K562 (cell line): ENCODE results near the gene APBB2. TPM values are rescaled to one million over a fixed set of nuclear protein-coding genes. Genes with fewer than 3 reads are reported as not detected.

Experiments
- ATAC-seq: fragments of 200-7000 bp; cut with Tn5 transposase; 3 replicates; pipeline ENCODE4 v1.9.1; 2020; ENCODE audit warnings: moderate library complexity
- BruUV-seq: library from RNA; stranded (reverse); fragments of 400-500 nt; replicated peaks from 2 replicates; lab custom pipeline; 2021; lab: Mats Ljungman, UMichigan
- CTCF ChIA-PET: fragments of 300-600 bp; formaldehyde crosslinking; extraction: SDS; loops from one replicate; lab custom pipeline; 2021; ENCODE audit warnings: low intra/inter-chr PET ratio; lab: Yijun Ruan, JAX
- POLR2A ChIA-PET: fragments of 300-600, 350-650 bp; sonication (Branson Sonifier 250); formaldehyde crosslinking; extraction: SDS; loops from one replicate; lab custom pipeline; 2021; ENCODE audit warnings: antibody characterized with exemption, inconsistent platforms; lab: Yijun Ruan, JAX
- DNase-seq, 4 experiments: peaks; one replicate each; pipeline versions ENCODE4 v3.0.0 to v3.0.0-alpha.2; 2011 to 2018; ENCODE audit warnings: low spot score in 3 of 4, mixed read lengths in 3 of 4; ENCODE audit errors: extremely low read depth in 1 of 4
- FAIRE-seq: peaks from 2 replicates; lab custom pipeline; 2011; peaks lifted over from hg19 to GRCh38; lab: Jason Lieb, UNC
- H2AFZ ChIP-seq: 2 replicates; pipeline ENCODE4 v1.6.0; 2011; ENCODE audit warnings: low read depth, low read length, control low read depth, inconsistent platforms
- H3K27ac ChIP-seq: fragments of 200-600 bp; 3 replicates; pipeline ENCODE4 v1.8.0; 2011; ENCODE audit warnings: low read depth, mild to moderate bottlenecking, control low read depth, inconsistent platforms, low read length, moderate library complexity, mixed read lengths; ENCODE audit errors: extremely low read depth
- H3K27me3 ChIP-seq, 2 experiments: fragments of 300-600 bp in 1 of 2; 2 replicates in 1 of 2; 3 replicates in 1 of 2; pipeline versions ENCODE4 v1.6.0 to v1.8.0; 2011; ENCODE audit warnings: inconsistent platforms in 2 of 2, low read length in 2 of 2, mild to moderate bottlenecking in 1 of 2, mixed read lengths in 1 of 2, moderate library complexity in 1 of 2; ENCODE audit not compliant: control insufficient read depth in 2 of 2, insufficient read depth in 2 of 2
- H3K36me3 ChIP-seq: fragments of 300-600 bp; 3 replicates; pipeline ENCODE4 v1.8.0; 2011; ENCODE audit warnings: mild to moderate bottlenecking, low read length, inconsistent platforms; ENCODE audit not compliant: control insufficient read depth, insufficient read depth
- H3K4me1 ChIP-seq, 2 experiments: fragments of 200-600 bp in 1 of 2; replicated peaks in 1 of 2; 2 replicates in 1 of 2; 3 replicates in 1 of 2; pipeline versions ENCODE4 v1.5.1 to v1.8.0; 2011; ENCODE audit warnings: inconsistent platforms in 2 of 2, low read length in 2 of 2, mild to moderate bottlenecking in 1 of 2, mixed read lengths in 1 of 2, moderate library complexity in 1 of 2; ENCODE audit not compliant: control insufficient read depth in 2 of 2, insufficient read depth in 2 of 2
- H3K4me2 ChIP-seq: 2 replicates; pipeline ENCODE4 v1.6.1; 2011; ENCODE audit warnings: low read length, control low read depth, inconsistent platforms, mixed read lengths; ENCODE audit not compliant: insufficient read depth
- H3K4me3 ChIP-seq: fragments of 200-600 bp; sonication (generic), shearing (Covaris generic); 2 replicates; pipeline ENCODE4 v1.5.1; 2016; ENCODE audit warnings: control low read depth, inconsistent platforms
- H3K79me2 ChIP-seq: fragments of 200-600 bp; 3 replicates; pipeline ENCODE4 v1.8.0; 2011; ENCODE audit warnings: low read length, inconsistent platforms; ENCODE audit not compliant: control insufficient read depth, insufficient read depth
- H3K9ac ChIP-seq, 2 experiments: 2 replicates each; pipeline versions ENCODE4 v1.6.0 to v1.6.1; 2011; ENCODE audit warnings: low read depth in 2 of 2, low read length in 2 of 2, control low read depth in 1 of 2, inconsistent platforms in 1 of 2, mild to moderate bottlenecking in 1 of 2, mixed read lengths in 1 of 2; ENCODE audit not compliant: insufficient read depth in 1 of 2
- H3K9me1 ChIP-seq: one replicate; pipeline ENCODE4 v1.6.0; 2011; ENCODE audit warnings: inconsistent platforms, mild to moderate bottlenecking, low read length, moderate library complexity; ENCODE audit not compliant: control insufficient read depth, insufficient read depth
- H3K9me3 ChIP-seq: replicated peaks from 2 replicates; pipeline ENCODE4 v1.5.1; 2011; ENCODE audit warnings: low read depth, low read length, inconsistent platforms; ENCODE audit not compliant: control insufficient read depth, insufficient read depth
- H4K20me1 ChIP-seq: replicated peaks from 2 replicates; pipeline ENCODE4 v1.6.1; 2011; ENCODE audit warnings: low read length, inconsistent platforms, mixed read lengths; ENCODE audit not compliant: control insufficient read depth, insufficient read depth
- ARID1B ChIP-seq: fragments of 450-650 bp; IDR thresholded peaks from 2 replicates; pipeline ENCODE4 v1.6.1; 2016; ENCODE audit warnings: antibody characterized with exemption, mild to moderate bottlenecking, inconsistent platforms
- CCNT2 ChIP-seq: IDR thresholded peaks from 2 replicates; pipeline ENCODE4 v1.6.1; 2011; ENCODE audit warnings: borderline replicate concordance, low read depth, mild to moderate bottlenecking, moderate library complexity, mixed read lengths, low read length; ENCODE audit not compliant: insufficient read length; ENCODE audit errors: extremely low read depth
- HMG20B ChIP-seq: fragments of 250-450 bp; sonication (Bioruptor Pico); IDR thresholded peaks from 2 replicates; pipeline ENCODE4 v1.5.0; 2021; ENCODE audit warnings: mild to moderate bottlenecking
- NELFE ChIP-seq: IDR thresholded peaks from 2 replicates; pipeline ENCODE4 v1.6.1; 2011; ENCODE audit warnings: mild to moderate bottlenecking; ENCODE audit not compliant: insufficient read depth, insufficient read length
- NR2C1 ChIP-seq, 2 experiments: fragments of 450-650 bp; IDR thresholded peaks; 2 replicates each; pipeline ENCODE4 v1.6.1; 2017; ENCODE audit warnings: mild to moderate bottlenecking in 2 of 2, antibody characterized with exemption in 1 of 2, inconsistent platforms in 1 of 2, missing compliant biosample characterization in 1 of 2, missing genetic modification characterization in 1 of 2
- PML ChIP-seq: IDR thresholded peaks from 2 replicates; pipeline ENCODE4 v1.6.1; 2012; ENCODE audit warnings: low read length, inconsistent platforms
- SREBF2 ChIP-seq: sonication (generic); formaldehyde crosslinking; IDR thresholded peaks from 2 replicates; pipeline ENCODE4 v1.4.0; 2020; ENCODE audit warnings: mild to moderate bottlenecking, missing genetic modification reagents
- TAF7 ChIP-seq: fragments of 450-650 bp; IDR thresholded peaks from 2 replicates; pipeline ENCODE4 v1.6.1; 2016; ENCODE audit warnings: missing genetic modification characterization, missing compliant biosample characterization
- TBL1XR1 ChIP-seq, 2 experiments: IDR thresholded peaks; 2 replicates each; pipeline ENCODE4 v1.6.1; 2012; ENCODE audit warnings: improper control_type of control experiment in 2 of 2, low read length in 2 of 2, mild to moderate bottlenecking in 1 of 2
- ZNF586 ChIP-seq: fragments of 450-650 bp; formaldehyde crosslinking; conservative IDR thresholded peaks from 2 replicates; pipeline ENCODE4 v1.4.0; 2020; ENCODE audit warnings: mild to moderate bottlenecking, moderate library complexity
- in situ Hi-C: fragments of 300-500 bp; cut with MboI; formaldehyde crosslinking; loops from 4 replicates; pipeline ENCODE4 v1.15.0; 2018; ENCODE audit warnings: inconsistent platforms, mixed read lengths
- intact Hi-C: fragments of 100-400 bp; cut with micrococcal nuclease; formaldehyde crosslinking; loops from 2 replicates; pipeline ENCODE4 v1.14.2; 2022
- polyA plus RNA-seq, 8 experiments: library from polyadenylated mRNA; depleted of rRNA in 4 of 8; stranded (reverse) in 5 of 8; unstranded in 3 of 8; fragments of >200 nt; fragmentation: Nextera tagmentation in 2 of 8; fragmentation: Illumina TruSeq in 1 of 8; extraction: Ambion mirVana in 2 of 8; extraction: Trizol in 1 of 8; gene quantifications; 2 replicates each; pipeline versions ENCODE4 v1.2.1 to v1.2.3, GENCODE V29; 2011 to 2014; ENCODE audit warnings: inconsistent platforms in 1 of 8, missing spikeins in 1 of 8
- total RNA-seq, 7 experiments: library from RNA; depleted of rRNA in 6 of 7; stranded (reverse); fragments of >200 nt in 6 of 7; fragmentation: Illumina TruSeq in 2 of 7; extraction: Trizol in 2 of 7; gene quantifications; 2 replicates each; pipeline versions ENCODE4 v1.2.1 to v1.2.3, GENCODE V29; 2011 to 2021; ENCODE audit warnings: low replicate concordance in 1 of 7
- TF ChIP-seq, protein P1 (sequence below): fragments of 450-650 bp; IDR thresholded peaks from 2 replicates; pipeline ENCODE4 v1.6.1; 2018; ENCODE audit warnings: mild to moderate bottlenecking, low read depth; ENCODE audit not compliant: partially characterized antibody
- TF ChIP-seq, protein P2 (sequence below): sonication (generic); formaldehyde crosslinking; IDR thresholded peaks from 2 replicates; pipeline ENCODE4 v1.8.0; 2023; ENCODE audit warnings: mild to moderate bottlenecking, missing genetic modification reagents

The APBB2 gene
- total and polyA plus RNA-seq, 9 of the 15 experiments (the other 6 are each of a cell fraction or from before 2014, with no cell fraction given): 0.08 to 2.1 (median 1.4) TPM

DNA sequence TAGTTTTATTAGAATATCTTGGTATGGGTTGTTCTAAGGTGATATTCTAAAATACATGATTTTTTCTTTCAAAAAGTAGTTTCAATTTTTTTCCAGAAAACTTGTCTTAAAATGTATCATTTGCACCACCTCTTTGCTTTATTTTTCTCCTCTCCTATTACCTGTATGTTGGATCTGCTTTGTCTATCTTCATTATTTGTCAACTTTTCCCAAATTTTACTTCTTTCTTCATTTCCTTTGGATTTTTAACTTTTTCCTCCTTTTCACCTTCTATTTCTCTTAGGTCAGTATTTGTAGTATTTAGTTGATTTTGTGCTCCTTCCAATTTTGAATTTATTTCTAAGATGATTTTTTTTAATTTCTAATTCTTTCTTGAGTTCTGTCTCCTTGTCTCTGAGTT lies 169.6 kb downstream of the APBB2 start:
- no TSS peak for BruUV-seq
- Histone ChIP-seq H3K9me3 (no peaks in the 10 kb centered on the region), H3K27ac (no peak overlapping the region), H3K9me1 (no peaks in the 10 kb centered on the region), H3K4me1 (no peaks in the 10 kb centered on the region), H3K27me3 (no peaks in the 10 kb centered on the region), H3K4me3 (no peak overlapping the region), H2AFZ (no peak overlapping the region), H3K36me3 (no peaks in the 10 kb centered on the region), H3K79me2 (no peaks in the 10 kb centered on the region), H4K20me1 (no peaks in the 10 kb centered on the region), H3K9ac (no peak overlapping the region), H3K4me2 (no peak overlapping the region)
- in situ Hi-C loops (no loop called here), intact Hi-C loops (no loop called here)
- ATAC-seq (no peak), DNase-seq (no peak), FAIRE-seq (no peak)
- ChIA-PET POLR2A (no interaction called here), CTCF (no interaction called here)
- TF ChIP-seq TAF7 (tag) (no peak), SREBF2 (no peak), PML (no peak)
- TF ChIP-seq, protein P1, sequence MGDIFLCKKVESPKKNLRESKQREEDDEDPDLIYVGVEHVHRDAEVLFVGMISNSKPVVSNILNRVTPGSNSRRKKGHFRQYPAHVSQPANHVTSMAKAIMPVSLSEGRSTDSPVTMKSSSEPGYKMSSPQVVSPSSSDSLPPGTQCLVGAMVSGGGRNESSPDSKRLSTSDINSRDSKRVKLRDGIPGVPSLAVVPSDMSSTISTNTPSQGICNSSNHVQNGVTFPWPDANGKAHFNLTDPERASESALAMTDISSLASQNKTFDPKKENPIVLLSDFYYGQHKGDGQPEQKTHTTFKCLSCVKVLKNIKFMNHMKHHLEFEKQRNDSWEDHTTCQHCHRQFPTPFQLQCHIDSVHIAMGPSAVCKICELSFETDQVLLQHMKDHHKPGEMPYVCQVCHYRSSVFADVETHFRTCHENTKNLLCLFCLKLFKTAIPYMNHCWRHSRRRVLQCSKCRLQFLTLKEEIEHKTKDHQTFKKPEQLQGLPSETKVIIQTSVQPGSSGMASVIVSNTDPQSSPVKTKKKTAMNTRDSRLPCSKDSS: peak; percentile 18

DNA sequence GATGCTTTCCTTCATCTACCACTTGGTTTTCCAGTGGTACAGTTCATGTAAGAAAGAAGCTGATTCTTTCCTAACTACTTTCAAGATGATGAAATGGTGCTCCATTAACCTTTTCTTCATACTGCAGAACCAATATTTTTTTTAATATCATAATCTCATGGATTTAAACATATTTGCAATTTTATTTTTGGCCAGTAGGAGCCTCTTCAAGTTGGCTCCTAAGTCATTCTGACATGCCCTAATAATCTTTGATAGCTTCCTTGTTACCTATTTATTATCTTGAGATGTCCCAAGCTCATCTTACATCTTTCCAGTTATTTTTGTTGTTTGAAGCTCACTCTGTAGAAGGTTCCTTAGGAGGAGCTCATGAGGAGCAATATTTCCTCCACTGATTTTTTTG lies 170.2 kb downstream of the APBB2 start:
- H2AFZ ChIP-seq: no peak overlapping the region
- H3K79me2 ChIP-seq: no peaks in the 10 kb centered on the region
- intact Hi-C loops: no loop called here
- no peaks in the 10 kb centered on the region for H3K4me1 ChIP-seq
- H3K4me3 ChIP-seq: no peak overlapping the region
- H3K9me3 ChIP-seq: no peaks in the 10 kb centered on the region
- CTCF ChIA-PET: no interaction called here
- no peaks in the 10 kb centered on the region for H4K20me1 ChIP-seq
- ATAC-seq (no peak), FAIRE-seq (no peak), DNase-seq (no peak)
- no peaks in the 10 kb centered on the region for H3K36me3 ChIP-seq
- no peaks in the 10 kb centered on the region for H3K27me3 ChIP-seq
- in situ Hi-C loops: no loop called here
- H3K27ac ChIP-seq: no peak overlapping the region
- POLR2A ChIA-PET: no interaction called here
- H3K4me2 ChIP-seq: no peak overlapping the region
- no peak overlapping the region for H3K9ac ChIP-seq
- no TSS peak for BruUV-seq
- no peaks in the 10 kb centered on the region for H3K9me1 ChIP-seq
- TF ChIP-seq ARID1B (no peak), HMG20B (CRISPR knock-in tag) (no peak), CCNT2 (no peak), NELFE (no peak), NR2C1 (IDR thresholded peaks at IDR 0.05) (no peak), NR2C1 (tag; IDR thresholded peaks at IDR 0.05) (no peak), TBL1XR1 (IDR thresholded peaks at IDR 0.05; ENCODE audit: low read length in 2 of 2) (no peak), ZNF586 (CRISPR knock-in tag) (no peak)
- TF ChIP-seq, protein P2, sequence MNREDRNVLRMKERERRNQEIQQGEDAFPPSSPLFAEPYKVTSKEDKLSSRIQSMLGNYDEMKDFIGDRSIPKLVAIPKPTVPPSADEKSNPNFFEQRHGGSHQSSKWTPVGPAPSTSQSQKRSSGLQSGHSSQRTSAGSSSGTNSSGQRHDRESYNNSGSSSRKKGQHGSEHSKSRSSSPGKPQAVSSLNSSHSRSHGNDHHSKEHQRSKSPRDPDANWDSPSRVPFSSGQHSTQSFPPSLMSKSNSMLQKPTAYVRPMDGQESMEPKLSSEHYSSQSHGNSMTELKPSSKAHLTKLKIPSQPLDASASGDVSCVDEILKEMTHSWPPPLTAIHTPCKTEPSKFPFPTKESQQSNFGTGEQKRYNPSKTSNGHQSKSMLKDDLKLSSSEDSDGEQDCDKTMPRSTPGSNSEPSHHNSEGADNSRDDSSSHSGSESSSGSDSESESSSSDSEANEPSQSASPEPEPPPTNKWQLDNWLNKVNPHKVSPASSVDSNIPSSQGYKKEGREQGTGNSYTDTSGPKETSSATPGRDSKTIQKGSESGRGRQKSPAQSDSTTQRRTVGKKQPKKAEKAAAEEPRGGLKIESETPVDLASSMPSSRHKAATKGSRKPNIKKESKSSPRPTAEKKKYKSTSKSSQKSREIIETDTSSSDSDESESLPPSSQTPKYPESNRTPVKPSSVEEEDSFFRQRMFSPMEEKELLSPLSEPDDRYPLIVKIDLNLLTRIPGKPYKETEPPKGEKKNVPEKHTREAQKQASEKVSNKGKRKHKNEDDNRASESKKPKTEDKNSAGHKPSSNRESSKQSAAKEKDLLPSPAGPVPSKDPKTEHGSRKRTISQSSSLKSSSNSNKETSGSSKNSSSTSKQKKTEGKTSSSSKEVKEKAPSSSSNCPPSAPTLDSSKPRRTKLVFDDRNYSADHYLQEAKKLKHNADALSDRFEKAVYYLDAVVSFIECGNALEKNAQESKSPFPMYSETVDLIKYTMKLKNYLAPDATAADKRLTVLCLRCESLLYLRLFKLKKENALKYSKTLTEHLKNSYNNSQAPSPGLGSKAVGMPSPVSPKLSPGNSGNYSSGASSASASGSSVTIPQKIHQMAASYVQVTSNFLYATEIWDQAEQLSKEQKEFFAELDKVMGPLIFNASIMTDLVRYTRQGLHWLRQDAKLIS: no peak
